Measurements from ENCODE around the gene RRAS. TPM values are rescaled to one million over a fixed set of nuclear protein-coding genes. Genes with fewer than 3 reads are reported as not detected.

The RRAS gene
- polyA plus RNA-seq, 1 of the 3 experiments (the other 2 are of a cell fraction) = 141 TPM

DNA sequence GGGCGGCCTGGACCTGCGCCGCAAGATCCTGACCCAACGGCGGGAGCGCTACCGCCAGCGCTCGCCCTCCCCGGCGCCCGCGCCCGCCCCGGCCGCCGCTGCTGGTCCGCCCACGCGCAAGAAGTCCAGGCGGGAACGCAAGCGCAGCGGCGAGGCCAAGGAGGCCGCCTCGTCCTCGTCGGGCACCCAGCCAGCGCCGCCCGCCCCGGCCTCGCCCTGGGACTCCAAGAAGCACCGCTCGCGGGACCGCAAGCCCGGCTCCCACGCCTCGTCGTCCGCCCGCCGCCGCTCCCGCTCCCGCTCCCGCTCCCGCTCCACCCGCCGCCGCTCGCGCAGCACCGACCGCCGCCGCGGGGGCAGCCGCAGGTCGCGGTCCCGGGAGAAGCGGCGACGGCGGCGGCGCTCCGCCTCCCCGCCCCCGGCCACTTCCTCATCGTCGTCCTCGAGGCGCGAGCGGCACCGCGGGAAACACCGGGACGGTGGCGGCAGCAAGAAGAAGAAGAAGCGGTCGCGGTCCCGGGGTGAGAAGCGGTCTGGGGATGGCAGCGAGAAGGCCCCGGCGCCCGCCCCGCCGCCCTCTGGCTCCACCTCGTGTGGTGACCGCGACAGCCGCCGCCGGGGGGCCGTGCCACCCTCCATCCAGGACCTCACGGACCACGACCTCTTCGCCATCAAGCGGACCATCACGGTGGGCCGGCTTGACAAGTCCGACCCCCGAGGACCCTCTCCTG is 12.0 kb upstream of the RRAS start:
- no peak overlapping the region for H3K4me2 ChIP-seq
- H4K20me1 ChIP-seq (ENCODE audit: insufficient read depth) = 0 out of 2 replicates have a peak, but pooled peaks cover 10% of the 10 kb centered on the region
- no peak overlapping the region for H3K27ac ChIP-seq (ENCODE audit: low read depth in 2 of 2, low read length in 1 of 2)
- no peak for TF ChIP-seq EZH2phosphoT487 (IDR thresholded peaks at IDR 0.05; ENCODE audit: borderline replicate concordance, low read depth)
- TF ChIP-seq NRF1 (IDR thresholded peaks at IDR 0.05; ENCODE audit: low read depth, low read length) = no peak
- no peak for TF ChIP-seq SMC3 (IDR thresholded peaks at IDR 0.05; ENCODE audit: low read depth, low read length)
- no peak for TF ChIP-seq RAD21 (IDR thresholded peaks at IDR 0.05; ENCODE audit: low read length)
- TF ChIP-seq FOSL2 (IDR thresholded peaks at IDR 0.05; ENCODE audit: borderline replicate concordance, low read depth) = no peak
- TF ChIP-seq, protein P1, sequence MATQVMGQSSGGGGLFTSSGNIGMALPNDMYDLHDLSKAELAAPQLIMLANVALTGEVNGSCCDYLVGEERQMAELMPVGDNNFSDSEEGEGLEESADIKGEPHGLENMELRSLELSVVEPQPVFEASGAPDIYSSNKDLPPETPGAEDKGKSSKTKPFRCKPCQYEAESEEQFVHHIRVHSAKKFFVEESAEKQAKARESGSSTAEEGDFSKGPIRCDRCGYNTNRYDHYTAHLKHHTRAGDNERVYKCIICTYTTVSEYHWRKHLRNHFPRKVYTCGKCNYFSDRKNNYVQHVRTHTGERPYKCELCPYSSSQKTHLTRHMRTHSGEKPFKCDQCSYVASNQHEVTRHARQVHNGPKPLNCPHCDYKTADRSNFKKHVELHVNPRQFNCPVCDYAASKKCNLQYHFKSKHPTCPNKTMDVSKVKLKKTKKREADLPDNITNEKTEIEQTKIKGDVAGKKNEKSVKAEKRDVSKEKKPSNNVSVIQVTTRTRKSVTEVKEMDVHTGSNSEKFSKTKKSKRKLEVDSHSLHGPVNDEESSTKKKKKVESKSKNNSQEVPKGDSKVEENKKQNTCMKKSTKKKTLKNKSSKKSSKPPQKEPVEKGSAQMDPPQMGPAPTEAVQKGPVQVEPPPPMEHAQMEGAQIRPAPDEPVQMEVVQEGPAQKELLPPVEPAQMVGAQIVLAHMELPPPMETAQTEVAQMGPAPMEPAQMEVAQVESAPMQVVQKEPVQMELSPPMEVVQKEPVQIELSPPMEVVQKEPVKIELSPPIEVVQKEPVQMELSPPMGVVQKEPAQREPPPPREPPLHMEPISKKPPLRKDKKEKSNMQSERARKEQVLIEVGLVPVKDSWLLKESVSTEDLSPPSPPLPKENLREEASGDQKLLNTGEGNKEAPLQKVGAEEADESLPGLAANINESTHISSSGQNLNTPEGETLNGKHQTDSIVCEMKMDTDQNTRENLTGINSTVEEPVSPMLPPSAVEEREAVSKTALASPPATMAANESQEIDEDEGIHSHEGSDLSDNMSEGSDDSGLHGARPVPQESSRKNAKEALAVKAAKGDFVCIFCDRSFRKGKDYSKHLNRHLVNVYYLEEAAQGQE (IDR thresholded peaks at IDR 0.05; ENCODE audit: low read depth, low read length) = no peak
- no peak for TF ChIP-seq CTCF (IDR thresholded peaks at IDR 0.05)
- no peak for TF ChIP-seq PBX3 (IDR thresholded peaks at IDR 0.05)
- no peak for TF ChIP-seq POLR2AphosphoS5 (IDR thresholded peaks at IDR 0.05; ENCODE audit: low read depth, low read length)
- no peak for TF ChIP-seq RCOR1 (IDR thresholded peaks at IDR 0.05; ENCODE audit: low read length)
- no peak for TF ChIP-seq GATA2 (CRISPR knock-in tag; IDR thresholded peaks at IDR 0.05)
- TF ChIP-seq RXRA (IDR thresholded peaks at IDR 0.05; ENCODE audit: borderline replicate concordance, low read depth) = no peak
- no peak for TF ChIP-seq USF1 (IDR thresholded peaks at IDR 0.05; ENCODE audit: borderline replicate concordance, low read depth)
- TF ChIP-seq, protein P2, sequence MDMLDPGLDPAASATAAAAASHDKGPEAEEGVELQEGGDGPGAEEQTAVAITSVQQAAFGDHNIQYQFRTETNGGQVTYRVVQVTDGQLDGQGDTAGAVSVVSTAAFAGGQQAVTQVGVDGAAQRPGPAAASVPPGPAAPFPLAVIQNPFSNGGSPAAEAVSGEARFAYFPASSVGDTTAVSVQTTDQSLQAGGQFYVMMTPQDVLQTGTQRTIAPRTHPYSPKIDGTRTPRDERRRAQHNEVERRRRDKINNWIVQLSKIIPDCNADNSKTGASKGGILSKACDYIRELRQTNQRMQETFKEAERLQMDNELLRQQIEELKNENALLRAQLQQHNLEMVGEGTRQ (IDR thresholded peaks at IDR 0.05; ENCODE audit: borderline replicate concordance, low read depth, low read length) = no peak
- no peak for TF ChIP-seq MAX (IDR thresholded peaks at IDR 0.05; ENCODE audit: low read depth)
- no peak for TF ChIP-seq TCF12 (IDR thresholded peaks at IDR 0.05)
- TF ChIP-seq, protein P3, sequence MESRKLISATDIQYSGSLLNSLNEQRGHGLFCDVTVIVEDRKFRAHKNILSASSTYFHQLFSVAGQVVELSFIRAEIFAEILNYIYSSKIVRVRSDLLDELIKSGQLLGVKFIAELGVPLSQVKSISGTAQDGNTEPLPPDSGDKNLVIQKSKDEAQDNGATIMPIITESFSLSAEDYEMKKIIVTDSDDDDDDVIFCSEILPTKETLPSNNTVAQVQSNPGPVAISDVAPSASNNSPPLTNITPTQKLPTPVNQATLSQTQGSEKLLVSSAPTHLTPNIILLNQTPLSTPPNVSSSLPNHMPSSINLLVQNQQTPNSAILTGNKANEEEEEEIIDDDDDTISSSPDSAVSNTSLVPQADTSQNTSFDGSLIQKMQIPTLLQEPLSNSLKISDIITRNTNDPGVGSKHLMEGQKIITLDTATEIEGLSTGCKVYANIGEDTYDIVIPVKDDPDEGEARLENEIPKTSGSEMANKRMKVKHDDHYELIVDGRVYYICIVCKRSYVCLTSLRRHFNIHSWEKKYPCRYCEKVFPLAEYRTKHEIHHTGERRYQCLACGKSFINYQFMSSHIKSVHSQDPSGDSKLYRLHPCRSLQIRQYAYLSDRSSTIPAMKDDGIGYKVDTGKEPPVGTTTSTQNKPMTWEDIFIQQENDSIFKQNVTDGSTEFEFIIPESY (IDR thresholded peaks at IDR 0.05; ENCODE audit: borderline replicate concordance, low read depth) = no peak
- H3K36me3 ChIP-seq (replicated peaks in 1 of 2; ENCODE audit: control insufficient read depth in 1 of 2, insufficient read depth in 2 of 2, low read length in 1 of 2) = peaks cover 23 to 61% of the 10 kb centered on the region in 2 experiments
- no peak overlapping the region for H3K4me3 ChIP-seq (ENCODE audit: low read depth in 2 of 2, low read length in 1 of 2)
- no peaks in the 10 kb centered on the region for H3F3A ChIP-seq (replicated peaks; ENCODE audit: insufficient read depth)
- peaks cover 36% of the 10 kb centered on the region for H3K79me2 ChIP-seq (ENCODE audit: insufficient read depth)
- H2AFZ ChIP-seq (ENCODE audit: low read depth) = no peak overlapping the region
- no peak overlapping the region for H3K9ac ChIP-seq
- no peaks in the 10 kb centered on the region for H3K27me3 ChIP-seq (ENCODE audit: insufficient read depth)
- DNase-seq = no peak
- no peaks in the 10 kb centered on the region for H3K9me2 ChIP-seq
- 96% methylated on average over 81 of the region's 110 CpGs for WGBS (ENCODE audit: low lambda C conversion rate)
- POLR2A ChIA-PET = no interaction called here
- no peaks in the 10 kb centered on the region for H3K4me1 ChIP-seq (ENCODE audit: control insufficient read depth in 1 of 2, insufficient read depth in 2 of 2, low read depth in 1 of 2, low read length in 1 of 2)
- no peaks in the 10 kb centered on the region for H3K9me3 ChIP-seq
- CTCF ChIA-PET = no interaction called here

Data from SK-N-SH (cell line).